Breast epithelium (tissue), 3 donors: ENCODE results near the gene ASTL.

ENCODE experiments used
- CTCF ChIP-seq, 3 donors: fragments of 450-650 bp; IDR thresholded peaks; one replicate each; pipeline ENCODE4 v1.5.1; 2016 to 2017; ENCODE audit warnings: antibody characterized with exemption in 3 of 3, mild to moderate bottlenecking in 3 of 3, moderate library complexity in 3 of 3
- POLR2A ChIP-seq: fragments of 450-650 bp; IDR thresholded peaks from one replicate; pipeline ENCODE4 v1.6.1; 2016; ENCODE audit warnings: antibody characterized with exemption, mild to moderate bottlenecking, moderate library complexity
- POLR2AphosphoS5 ChIP-seq, 3 donors: sonication (generic); formaldehyde crosslinking; IDR thresholded peaks; one replicate each; pipeline ENCODE4 v1.6.1; 2017; ENCODE audit warnings: antibody characterized with exemption in 3 of 3

GRCh38 chr2:96170626-96171025, 32.3 kb upstream of the ASTL start:
- TF ChIP-seq POLR2A (no peak), CTCF (IDR thresholded peaks at IDR 0.05) (no peak), POLR2AphosphoS5 (IDR thresholded peaks at IDR 0.05) (no peak)
